Cardiac muscle cell (in vitro differentiated cells and primary cell): Measurements from ENCODE around the gene TAF11L6. TPM values are rescaled to one million over a fixed set of nuclear protein-coding genes. Genes with fewer than 3 reads are reported as not detected.
"Not testable (repeated sequence)": the region's sequence is repeated elsewhere in the genome, so short reads cannot be mapped to it uniquely, and the experiment has no call there.

Experiments used
- DNase-seq, 2 donors: peaks; one replicate each; pipeline versions ENCODE4 v3.0.0 to v3.0.0-alpha.2; 2010 to 2017; ENCODE audit warnings: low read depth in 1 of 2, low spot score in 1 of 2
- H3K27ac ChIP-seq: fragments of 200-600 bp; sonication (generic); 2 replicates; pipeline ENCODE4 v1.5.1; 2016
- H3K27me3 ChIP-seq: fragments of 200-600 bp; sonication (generic); 2 replicates; pipeline ENCODE4 v1.6.0; 2016; ENCODE audit warnings: control low read depth
- H3K36me3 ChIP-seq: fragments of 200-600 bp; sonication (generic); 2 replicates; pipeline ENCODE4 v1.5.1; 2016; ENCODE audit warnings: control low read depth
- H3K4me1 ChIP-seq: fragments of 200-600 bp; sonication (generic); 2 replicates; pipeline ENCODE4 v1.8.1; 2017; ENCODE audit warnings: low read depth, mild to moderate bottlenecking, mixed run types
- H3K4me3 ChIP-seq: fragments of 200-600 bp; sonication (generic); 2 replicates; pipeline ENCODE4 v1.5.1; 2016; ENCODE audit warnings: mild to moderate bottlenecking
- H3K9me3 ChIP-seq: fragments of 200-600 bp; sonication (generic); 2 replicates; pipeline ENCODE4 v1.5.1; 2017; ENCODE audit warnings: low read depth, mild to moderate bottlenecking, control low read depth
- polyA plus RNA-seq: library from polyadenylated mRNA; unstranded; fragments of >200 nt; fragmentation: Nextera tagmentation; extraction: Ambion mirVana; gene quantifications from 2 replicates; pipeline ENCODE4 v1.2.1, GENCODE V29; 2016
- total RNA-seq: library from RNA; depleted of rRNA; stranded (reverse); fragments of >200 nt; gene quantifications from 2 replicates; pipeline ENCODE4 v1.2.3, GENCODE V29; 2016
- TF ChIP-seq, protein P1 (sequence below): IDR thresholded peaks from 2 replicates; pipeline ENCODE4 v1.5.1; 2012; ENCODE audit warnings: low read depth, mild to moderate bottlenecking, low read length

Gene TAF11L6
- total and polyA plus RNA-seq, 2 experiments from 2014 or later, result not detected

DNA sequence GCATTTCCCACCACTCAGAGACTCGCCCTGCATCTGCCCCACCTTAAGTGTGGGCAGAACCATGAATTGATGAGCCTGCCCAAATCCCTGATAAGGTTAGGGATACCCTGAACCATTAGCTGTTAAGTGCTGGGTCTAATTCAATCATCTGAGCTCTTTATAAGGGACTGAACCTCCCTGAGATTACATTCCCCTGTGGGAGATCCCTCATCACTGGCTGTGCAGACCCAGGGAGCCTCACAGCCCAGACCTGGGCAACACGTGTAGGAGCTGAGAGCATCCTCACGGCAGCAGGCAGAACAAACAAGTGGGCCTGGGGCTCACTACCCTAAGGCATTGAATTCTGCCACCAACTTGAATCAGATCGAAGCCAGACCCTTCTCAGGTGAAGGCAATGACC is 31.0 kb upstream of the TAF11L6 start:
- Histone ChIP-seq H3K4me3 (no peak overlapping the region), H3K9me3 (no peaks in the 10 kb centered on the region), H3K27ac (no peak overlapping the region), H3K4me1 (no peaks in the 10 kb centered on the region), H3K27me3 (no peaks in the 10 kb centered on the region), H3K36me3 (no peaks in the 10 kb centered on the region)
- TF ChIP-seq, protein P1, sequence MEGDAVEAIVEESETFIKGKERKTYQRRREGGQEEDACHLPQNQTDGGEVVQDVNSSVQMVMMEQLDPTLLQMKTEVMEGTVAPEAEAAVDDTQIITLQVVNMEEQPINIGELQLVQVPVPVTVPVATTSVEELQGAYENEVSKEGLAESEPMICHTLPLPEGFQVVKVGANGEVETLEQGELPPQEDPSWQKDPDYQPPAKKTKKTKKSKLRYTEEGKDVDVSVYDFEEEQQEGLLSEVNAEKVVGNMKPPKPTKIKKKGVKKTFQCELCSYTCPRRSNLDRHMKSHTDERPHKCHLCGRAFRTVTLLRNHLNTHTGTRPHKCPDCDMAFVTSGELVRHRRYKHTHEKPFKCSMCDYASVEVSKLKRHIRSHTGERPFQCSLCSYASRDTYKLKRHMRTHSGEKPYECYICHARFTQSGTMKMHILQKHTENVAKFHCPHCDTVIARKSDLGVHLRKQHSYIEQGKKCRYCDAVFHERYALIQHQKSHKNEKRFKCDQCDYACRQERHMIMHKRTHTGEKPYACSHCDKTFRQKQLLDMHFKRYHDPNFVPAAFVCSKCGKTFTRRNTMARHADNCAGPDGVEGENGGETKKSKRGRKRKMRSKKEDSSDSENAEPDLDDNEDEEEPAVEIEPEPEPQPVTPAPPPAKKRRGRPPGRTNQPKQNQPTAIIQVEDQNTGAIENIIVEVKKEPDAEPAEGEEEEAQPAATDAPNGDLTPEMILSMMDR, result no peak
- DNase-seq, result no peak

DNA sequence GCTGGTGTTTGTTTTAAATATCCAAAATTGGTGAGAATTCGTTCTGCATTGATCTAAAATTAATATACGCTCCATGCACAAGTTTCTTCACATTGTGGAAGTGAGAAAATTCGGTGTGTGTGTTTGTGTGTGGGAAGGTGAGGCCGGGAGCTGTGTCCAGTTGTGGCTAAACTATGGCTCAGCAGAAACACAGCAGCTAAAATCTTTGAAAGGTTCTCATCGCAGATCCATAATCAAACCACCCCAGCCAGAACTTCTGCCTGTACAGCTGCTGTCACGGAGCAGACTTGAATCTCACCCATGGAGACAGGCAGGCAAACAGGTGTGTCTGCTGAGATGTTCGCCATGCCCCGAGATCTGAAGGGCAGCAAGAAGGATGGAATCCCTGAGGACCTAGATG is 30.5 kb upstream of the TAF11L6 start, which contains the start of gene TAF11L2:
TSS of gene TAF11L2 (plus strand) at position 301 of the 400 bp plus-strand sequence.
- not testable (repeated sequence) for H3K4me1 ChIP-seq, H3K27ac ChIP-seq, H3K36me3 ChIP-seq, H3K27me3 ChIP-seq, H3K4me3 ChIP-seq, DNase-seq, H3K9me3 ChIP-seq

DNA sequence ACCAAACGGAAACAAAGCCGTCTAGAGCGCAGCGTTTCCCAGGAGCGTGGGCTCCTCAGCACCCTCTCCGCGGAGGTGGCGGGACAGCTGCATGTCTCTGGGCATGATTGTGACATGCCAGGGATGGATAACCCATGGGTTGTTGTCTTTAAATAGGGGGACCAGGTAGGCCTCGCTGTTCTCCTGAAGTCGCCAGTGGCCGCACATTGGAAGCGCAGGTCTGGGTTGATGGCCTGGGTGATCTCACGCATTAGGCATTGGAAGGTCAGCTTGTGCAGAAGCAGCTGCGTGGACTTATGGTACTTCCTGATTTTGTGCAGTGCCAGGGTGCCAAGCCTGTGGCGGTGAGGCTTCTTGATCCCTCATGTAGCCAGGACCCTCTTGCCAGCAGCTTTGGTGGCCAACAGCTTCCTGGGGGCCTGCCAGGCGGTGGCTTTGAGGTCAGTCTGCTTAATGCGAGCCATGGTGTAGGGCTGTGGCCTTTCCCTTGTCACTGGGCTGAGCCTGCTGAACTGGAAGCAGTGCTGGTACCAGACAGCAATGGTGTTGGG is 16.6 kb upstream of the TAF11L6 start:
- H3K4me3 ChIP-seq, result no peak overlapping the region
- H3K27ac ChIP-seq, result no peak overlapping the region
- H3K36me3 ChIP-seq, result no peaks in the 10 kb centered on the region
- H3K4me1 ChIP-seq, result no peaks in the 10 kb centered on the region
- DNase-seq, result no peak
- H3K9me3 ChIP-seq, result no peaks in the 10 kb centered on the region
- TF ChIP-seq, protein P1, result no peak
- no peaks in the 10 kb centered on the region for H3K27me3 ChIP-seq

DNA sequence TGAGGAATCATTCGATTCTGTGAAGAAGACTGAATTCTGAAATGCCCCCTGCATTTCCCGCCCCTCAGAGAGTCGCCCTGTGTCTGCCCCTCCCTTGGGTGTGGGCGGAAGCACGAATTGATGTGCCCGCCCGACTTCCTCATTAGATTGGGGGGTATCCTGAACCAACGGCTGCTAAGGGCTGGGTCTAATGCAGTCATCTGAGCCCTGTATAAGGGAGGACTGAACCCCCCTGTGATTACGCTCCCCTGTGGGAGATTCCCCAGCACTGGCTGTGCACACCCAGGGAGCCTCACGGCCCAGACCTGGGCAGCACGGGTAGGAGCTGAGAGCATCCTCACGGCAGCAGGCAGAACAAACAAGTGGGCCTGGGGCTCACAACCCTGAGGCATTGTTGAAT is 10.9 kb upstream of the TAF11L6 start:
- H3K4me3 ChIP-seq, H3K27me3 ChIP-seq, H3K4me1 ChIP-seq, DNase-seq, H3K36me3 ChIP-seq, H3K9me3 ChIP-seq, H3K27ac ChIP-seq: not testable (repeated sequence)

DNA sequence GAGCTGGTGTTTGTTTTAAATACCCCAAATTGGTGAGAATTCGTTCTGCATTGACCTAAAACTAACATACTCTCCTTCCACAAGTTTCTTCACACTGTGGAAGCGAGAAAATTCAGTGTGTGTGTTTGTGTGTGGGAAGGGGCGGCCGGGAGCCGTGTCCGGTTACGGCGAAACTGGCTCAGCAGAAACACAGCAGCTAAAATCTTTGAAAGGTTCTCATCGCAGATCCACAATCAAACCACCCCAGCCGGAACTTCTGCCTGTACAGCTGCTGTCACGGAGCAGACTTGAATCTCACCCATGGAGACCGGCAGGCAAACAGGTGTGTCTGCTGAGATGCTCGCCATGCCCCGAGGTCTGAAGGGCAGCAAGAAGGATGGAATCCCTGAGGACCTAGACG is 10.4 kb upstream of the TAF11L6 start, which contains the start of gene TAF11L3:
TSS of gene TAF11L3 (plus strand) at position 301 of the 400 bp plus-strand sequence.
- H3K27me3 ChIP-seq, result not testable (repeated sequence)

DNA sequence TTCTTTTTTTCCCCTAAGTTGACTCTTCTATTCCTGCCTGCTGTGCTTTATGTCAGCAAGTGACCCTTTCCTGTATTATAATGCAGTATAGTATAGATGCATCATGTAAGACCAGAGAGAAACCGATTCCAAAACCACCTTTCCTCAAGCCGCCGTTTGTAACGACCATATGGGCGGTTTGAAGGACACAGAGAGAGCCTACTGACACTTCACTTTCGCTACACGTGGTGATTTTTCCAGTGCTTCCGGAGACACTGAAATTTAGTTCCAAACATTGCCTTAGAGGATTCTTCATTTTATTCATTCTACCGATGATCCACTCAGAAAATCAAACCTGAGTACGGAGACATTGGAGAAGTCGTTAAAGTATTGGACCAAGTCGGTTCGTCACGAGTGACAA is 9.0 kb upstream of the TAF11L6 start:
- DNase-seq, H3K27ac ChIP-seq, H3K4me1 ChIP-seq, H3K27me3 ChIP-seq, H3K4me3 ChIP-seq, H3K9me3 ChIP-seq, H3K36me3 ChIP-seq: not testable (repeated sequence)

More for the DNA sequence above, 10.4 kb upstream of the TAF11L6 start, which contains the start of gene TAF11L3:
- H3K4me3 ChIP-seq, H3K4me1 ChIP-seq, H3K9me3 ChIP-seq, DNase-seq, H3K36me3 ChIP-seq, H3K27ac ChIP-seq: not testable (repeated sequence)

DNA sequence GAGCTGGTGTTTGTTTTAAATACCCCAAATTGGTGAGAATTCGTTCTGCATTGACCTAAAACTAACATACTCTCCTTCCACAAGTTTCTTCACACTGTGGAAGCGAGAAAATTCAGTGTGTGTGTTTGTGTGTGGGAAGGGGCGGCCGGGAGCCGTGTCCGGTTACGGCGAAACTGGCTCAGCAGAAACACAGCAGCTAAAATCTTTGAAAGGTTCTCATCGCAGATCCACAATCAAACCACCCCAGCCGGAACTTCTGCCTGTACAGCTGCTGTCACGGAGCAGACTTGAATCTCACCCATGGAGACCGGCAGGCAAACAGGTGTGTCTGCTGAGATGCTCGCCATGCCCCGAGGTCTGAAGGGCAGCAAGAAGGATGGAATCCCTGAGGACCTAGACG is 7.0 kb upstream of the TAF11L6 start, which contains the start of gene TAF11L4:
TSS of gene TAF11L4 (plus strand) at position 301 of the 400 bp plus-strand sequence.
- H3K4me3 ChIP-seq, H3K4me1 ChIP-seq, H3K27ac ChIP-seq, H3K36me3 ChIP-seq, H3K9me3 ChIP-seq, H3K27me3 ChIP-seq, DNase-seq: not testable (repeated sequence)

DNA sequence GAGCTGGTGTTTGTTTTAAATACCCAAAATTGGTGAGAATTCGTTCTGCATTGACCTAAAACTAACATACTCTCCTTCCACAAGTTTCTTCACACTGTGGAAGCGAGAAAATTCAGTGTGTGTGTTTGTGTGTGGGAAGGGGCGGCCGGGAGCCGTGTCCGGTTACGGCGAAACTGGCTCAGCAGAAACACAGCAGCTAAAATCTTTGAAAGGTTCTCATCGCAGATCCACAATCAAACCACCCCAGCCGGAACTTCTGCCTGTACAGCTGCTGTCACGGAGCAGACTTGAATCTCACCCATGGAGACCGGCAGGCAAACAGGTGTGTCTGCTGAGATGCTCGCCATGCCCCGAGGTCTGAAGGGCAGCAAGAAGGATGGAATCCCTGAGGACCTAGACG is 3.5 kb upstream of the TAF11L6 start, which contains the start of gene TAF11L5:
TSS of gene TAF11L5 (plus strand) at position 301 of the 400 bp plus-strand sequence.
- not testable (repeated sequence) for H3K4me1 ChIP-seq, H3K27me3 ChIP-seq, H3K4me3 ChIP-seq, H3K27ac ChIP-seq, H3K9me3 ChIP-seq, H3K36me3 ChIP-seq, DNase-seq

DNA sequence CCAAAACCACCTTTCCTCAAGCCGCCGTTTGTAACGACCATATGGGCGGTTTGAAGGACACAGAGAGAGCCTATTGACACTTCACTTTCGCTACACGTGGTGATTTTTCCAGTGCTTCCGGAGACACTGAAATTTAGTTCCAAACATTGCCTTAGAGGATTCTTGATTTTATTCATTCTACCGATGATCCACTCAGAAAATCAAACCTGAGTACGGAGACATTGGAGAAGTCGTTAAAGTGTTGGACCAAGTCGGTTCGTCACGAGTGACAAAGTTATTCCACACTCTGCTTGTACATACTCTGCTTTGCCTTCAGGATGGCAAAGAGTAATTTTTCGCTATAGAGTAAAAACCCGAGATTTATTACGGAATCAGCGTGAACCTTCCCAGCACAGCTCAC is 2.0 kb upstream of the TAF11L6 start:
- peak in 1 of 2 donors; percentile 1 for DNase-seq

More for the DNA sequence above, 2.0 kb upstream of the TAF11L6 start:
- H3K4me3 ChIP-seq, H3K27me3 ChIP-seq, H3K36me3 ChIP-seq, H3K4me1 ChIP-seq, H3K9me3 ChIP-seq, H3K27ac ChIP-seq: not testable (repeated sequence)

Other genes starting within 250 kb of the TAF11L6 start
- gene TAF11L2, start 30.4 kb upstream of the TAF11L6 start, total RNA-seq, result not detected in 2 replicates
- not detected in 2 replicates for gene TAF11L2, start 30.4 kb upstream of the TAF11L6 start, polyA plus RNA-seq
- gene TAF11L3, start 10.3 kb upstream of the TAF11L6 start, total RNA-seq, result not detected in 2 replicates
- gene TAF11L3, start 10.3 kb upstream of the TAF11L6 start, polyA plus RNA-seq, result not detected in 2 replicates
- gene TAF11L4, start 6.9 kb upstream of the TAF11L6 start, total RNA-seq, result not detected in 2 replicates
- gene TAF11L4, start 6.9 kb upstream of the TAF11L6 start, polyA plus RNA-seq, result not detected in 2 replicates
- gene TAF11L5, start 3.4 kb upstream of the TAF11L6 start, total RNA-seq, result not detected in 2 replicates
- not detected in 2 replicates for gene TAF11L5, start 3.4 kb upstream of the TAF11L6 start, polyA plus RNA-seq
- gene TAF11L7, start 57.1 kb downstream of the TAF11L6 start, total RNA-seq, result not detected in 2 replicates
- gene TAF11L7, start 57.1 kb downstream of the TAF11L6 start, polyA plus RNA-seq, result not detected in 2 replicates
- gene TAF11L8, start 62.3 kb downstream of the TAF11L6 start, total RNA-seq, result not detected in 2 replicates
- gene TAF11L8, start 62.3 kb downstream of the TAF11L6 start, polyA plus RNA-seq, result not detected in 2 replicates
- not detected in 2 replicates for gene TAF11L9, start 65.7 kb downstream of the TAF11L6 start, total RNA-seq
- gene TAF11L9, start 65.7 kb downstream of the TAF11L6 start, polyA plus RNA-seq, result not detected in 2 replicates
- gene TAF11L10, start 69.2 kb downstream of the TAF11L6 start, total RNA-seq, result not detected in 2 replicates
- not detected in 2 replicates for gene TAF11L10, start 69.2 kb downstream of the TAF11L6 start, polyA plus RNA-seq
- gene TAF11L11, start 75.5 kb downstream of the TAF11L6 start, total RNA-seq, result not detected in 2 replicates
- gene TAF11L11, start 75.5 kb downstream of the TAF11L6 start, polyA plus RNA-seq, result not detected in 2 replicates
- not detected in 2 replicates for gene TAF11L12, start 81.7 kb downstream of the TAF11L6 start, total RNA-seq
- not detected in 2 replicates for gene TAF11L12, start 81.7 kb downstream of the TAF11L6 start, polyA plus RNA-seq
- not detected in 2 replicates for gene TAF11L13, start 103.4 kb downstream of the TAF11L6 start, total RNA-seq
- gene TAF11L13, start 103.4 kb downstream of the TAF11L6 start, polyA plus RNA-seq, result not detected in 2 replicates
- gene TAF11L14, start 105.8 kb downstream of the TAF11L6 start, total RNA-seq, result not detected in 2 replicates
- gene TAF11L14, start 105.8 kb downstream of the TAF11L6 start, polyA plus RNA-seq, result not detected in 2 replicates